ENCODE measurements around the gene IL5. TPM values are rescaled to one million over a fixed set of nuclear protein-coding genes. Genes with fewer than 3 reads are reported as not detected.

Gene IL5
- total and polyA plus RNA-seq, 2 of the 13 experiments (the other 11 are each of a cell fraction or from before 2014, with no cell fraction given) = not detected

DNA sequence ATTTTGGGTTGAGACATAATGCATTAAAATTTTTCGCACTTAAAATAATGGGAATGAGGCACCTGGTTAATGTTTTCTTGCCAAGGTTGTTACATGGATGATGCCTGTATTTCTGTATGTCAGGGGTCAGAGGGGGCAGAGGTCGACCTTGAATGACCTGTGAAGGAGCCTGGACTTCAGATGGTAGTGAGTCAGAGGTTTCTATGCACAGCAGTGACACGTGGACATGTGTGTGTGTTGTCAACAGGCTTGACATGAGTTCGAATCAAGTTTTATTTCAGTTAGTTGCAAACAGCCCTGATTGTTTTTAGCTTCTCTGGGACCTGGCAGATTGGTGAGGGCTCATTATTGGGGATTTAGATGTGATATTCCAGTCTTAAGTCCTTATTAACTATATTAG lies 3.6 kb downstream of the IL5 start:
- in situ Hi-C loops (cut with HindIII; ENCODE audit: extremely low pct_ligation_motif_present, low pct_unique_long_range_greater_than_20kb) = no loop called here
- Histone ChIP-seq H2AFZ (ENCODE audit: low read length) (no peak overlapping the region), H3K27me3 (ENCODE audit: control insufficient read depth in 1 of 2, insufficient read depth in 2 of 2, low read length in 2 of 2) (peaks cover 0 to 12% of the 10 kb centered on the region in 2 experiments; a peak in 1 of 5 replicates), H3K4me2 (ENCODE audit: low read depth, low read length) (peak overlapping the region; percentile 35; the same call in 1 of the 2 replicates), H3K9me3 (ENCODE audit: low read length) (no peaks in the 10 kb centered on the region), H3K36me3 (replicated peaks in 1 of 2; ENCODE audit: control insufficient read depth in 1 of 2, insufficient read depth in 2 of 2, low read length in 2 of 2) (no peaks in the 10 kb centered on the region), H3K9ac (ENCODE audit: insufficient read depth, low read depth, low read length) (no peak overlapping the region), H3K4me1 (ENCODE audit: insufficient read depth, low read length) (peaks cover 11% of the 10 kb centered on the region), H3K79me2 (ENCODE audit: insufficient read depth, low read length) (no peaks in the 10 kb centered on the region), H4K20me1 (ENCODE audit: insufficient read depth, low read length) (no peaks in the 10 kb centered on the region), H3K27ac (ENCODE audit: extremely low read length, insufficient read depth, low read length) (no peak overlapping the region), H3K4me3 (replicated peaks in 1 of 3; ENCODE audit: insufficient read depth in 1 of 3, low read depth in 2 of 3, low read length in 3 of 3) (no peak overlapping the region)
- 4% methylated on average over 4 of the region's 4 CpGs for WGBS (ENCODE audit: low lambda C conversion rate)
- ATAC-seq (peak; percentile 44; the same call in 1 of the 3 replicates), FAIRE-seq (no peak), DNase-seq (ENCODE audit: low spot score) (peak; percentile 21)
- BruUV-seq (replicated peaks) = no TSS peak
- intact Hi-C loops (cut with micrococcal nuclease; ENCODE audit: unreplicated experiment) = no loop called here
- ChIA-PET CTCF (ENCODE audit: low intra/inter-chr PET ratio, low total read pairs) (no interaction called here), POLR2A (interaction anchor here (1.1 kb wide), 1 partner anchor 17 kb away, joined by 4 read pairs; the partner anchor contains the start of gene RAD50)
- TF ChIP-seq ZNF761 (CRISPR knock-in tag; conservative IDR thresholded peaks at IDR 0.05) (no peak), MXD4 (CRISPR knock-in tag; IDR thresholded peaks at IDR 0.05) (no peak), ONECUT2 (CRISPR knock-in tag; IDR thresholded peaks at IDR 0.05) (no peak), SATB2 (CRISPR knock-in tag; IDR thresholded peaks at IDR 0.05) (no peak), HMG20A (CRISPR knock-in tag; IDR thresholded peaks at IDR 0.05; ENCODE audit: borderline replicate concordance) (peak; percentile 66; the same call in 1 of the 2 replicates), ZNF224 (CRISPR knock-in tag; IDR thresholded peaks at IDR 0.05) (no peak), ZNF780A (CRISPR knock-in tag; IDR thresholded peaks at IDR 0.05) (no peak), KLF6 (CRISPR knock-in tag; IDR thresholded peaks at IDR 0.05) (no peak), ZNF567 (CRISPR knock-in tag; IDR thresholded peaks at IDR 0.05; ENCODE audit: borderline replicate concordance) (no peak), DPF2 (CRISPR knock-in tag; IDR thresholded peaks at IDR 0.05; ENCODE audit: borderline replicate concordance, low read depth) (no peak), HDAC1 (CRISPR knock-in tag; IDR thresholded peaks at IDR 0.05) (no peak), FOXA3 (CRISPR knock-in tag; IDR thresholded peaks at IDR 0.05) (peak; percentile 31; the same call in 1 of the 2 replicates), SETDB1 (CRISPR knock-in tag; IDR thresholded peaks at IDR 0.05; ENCODE audit: borderline replicate concordance) (no peak), ZNF839 (CRISPR knock-in tag; IDR thresholded peaks at IDR 0.05; ENCODE audit: borderline replicate concordance) (no peak), MTF1 (CRISPR knock-in tag; IDR thresholded peaks at IDR 0.05) (no peak), NR2F6 (IDR thresholded peaks at IDR 0.05) (peak; percentile 86), NR2F6 (CRISPR knock-in tag; IDR thresholded peaks at IDR 0.05) (peak; percentile 80), TEAD3 (CRISPR knock-in tag; optimal IDR thresholded peaks at IDR 0.05; ENCODE audit: borderline replicate concordance) (peak; percentile 27)
- TF ChIP-seq, protein P1, sequence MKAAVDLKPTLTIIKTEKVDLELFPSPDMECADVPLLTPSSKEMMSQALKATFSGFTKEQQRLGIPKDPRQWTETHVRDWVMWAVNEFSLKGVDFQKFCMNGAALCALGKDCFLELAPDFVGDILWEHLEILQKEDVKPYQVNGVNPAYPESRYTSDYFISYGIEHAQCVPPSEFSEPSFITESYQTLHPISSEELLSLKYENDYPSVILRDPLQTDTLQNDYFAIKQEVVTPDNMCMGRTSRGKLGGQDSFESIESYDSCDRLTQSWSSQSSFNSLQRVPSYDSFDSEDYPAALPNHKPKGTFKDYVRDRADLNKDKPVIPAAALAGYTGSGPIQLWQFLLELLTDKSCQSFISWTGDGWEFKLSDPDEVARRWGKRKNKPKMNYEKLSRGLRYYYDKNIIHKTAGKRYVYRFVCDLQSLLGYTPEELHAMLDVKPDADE (CRISPR knock-in tag; IDR thresholded peaks at IDR 0.05) = no peak
- TF ChIP-seq, protein P2, sequence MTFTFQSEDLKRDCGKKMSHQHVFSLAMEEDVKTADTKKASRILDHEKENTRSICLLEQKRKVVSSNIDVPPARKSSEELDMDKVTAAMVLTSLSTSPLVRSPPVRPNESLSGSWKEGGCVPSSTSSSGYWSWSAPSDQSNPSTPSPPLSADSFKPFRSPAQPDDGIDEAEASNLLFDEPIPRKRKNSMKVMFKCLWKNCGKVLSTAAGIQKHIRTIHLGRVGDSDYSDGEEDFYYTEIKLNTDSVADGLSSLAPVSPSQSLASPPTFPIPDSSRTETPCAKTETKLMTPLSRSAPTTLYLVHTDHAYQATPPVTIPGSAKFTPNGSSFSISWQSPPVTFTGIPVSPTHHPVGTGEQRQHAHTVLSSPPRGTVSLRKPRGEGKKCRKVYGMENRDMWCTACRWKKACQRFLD (CRISPR knock-in tag; IDR thresholded peaks at IDR 0.05; ENCODE audit: borderline replicate concordance) = no peak
- TF ChIP-seq, protein P3, sequence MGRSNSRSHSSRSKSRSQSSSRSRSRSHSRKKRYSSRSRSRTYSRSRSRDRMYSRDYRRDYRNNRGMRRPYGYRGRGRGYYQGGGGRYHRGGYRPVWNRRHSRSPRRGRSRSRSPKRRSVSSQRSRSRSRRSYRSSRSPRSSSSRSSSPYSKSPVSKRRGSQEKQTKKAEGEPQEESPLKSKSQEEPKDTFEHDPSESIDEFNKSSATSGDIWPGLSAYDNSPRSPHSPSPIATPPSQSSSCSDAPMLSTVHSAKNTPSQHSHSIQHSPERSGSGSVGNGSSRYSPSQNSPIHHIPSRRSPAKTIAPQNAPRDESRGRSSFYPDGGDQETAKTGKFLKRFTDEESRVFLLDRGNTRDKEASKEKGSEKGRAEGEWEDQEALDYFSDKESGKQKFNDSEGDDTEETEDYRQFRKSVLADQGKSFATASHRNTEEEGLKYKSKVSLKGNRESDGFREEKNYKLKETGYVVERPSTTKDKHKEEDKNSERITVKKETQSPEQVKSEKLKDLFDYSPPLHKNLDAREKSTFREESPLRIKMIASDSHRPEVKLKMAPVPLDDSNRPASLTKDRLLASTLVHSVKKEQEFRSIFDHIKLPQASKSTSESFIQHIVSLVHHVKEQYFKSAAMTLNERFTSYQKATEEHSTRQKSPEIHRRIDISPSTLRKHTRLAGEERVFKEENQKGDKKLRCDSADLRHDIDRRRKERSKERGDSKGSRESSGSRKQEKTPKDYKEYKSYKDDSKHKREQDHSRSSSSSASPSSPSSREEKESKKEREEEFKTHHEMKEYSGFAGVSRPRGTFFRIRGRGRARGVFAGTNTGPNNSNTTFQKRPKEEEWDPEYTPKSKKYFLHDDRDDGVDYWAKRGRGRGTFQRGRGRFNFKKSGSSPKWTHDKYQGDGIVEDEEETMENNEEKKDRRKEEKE (IDR thresholded peaks at IDR 0.05) = no peak
- TF ChIP-seq, protein P4, sequence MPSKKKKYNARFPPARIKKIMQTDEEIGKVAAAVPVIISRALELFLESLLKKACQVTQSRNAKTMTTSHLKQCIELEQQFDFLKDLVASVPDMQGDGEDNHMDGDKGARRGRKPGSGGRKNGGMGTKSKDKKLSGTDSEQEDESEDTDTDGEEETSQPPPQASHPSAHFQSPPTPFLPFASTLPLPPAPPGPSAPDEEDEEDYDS (CRISPR knock-in tag; IDR thresholded peaks at IDR 0.05) = no peak

All from HepG2 (cell line).